ENCODE data around the gene FYTTD1.

DNA sequence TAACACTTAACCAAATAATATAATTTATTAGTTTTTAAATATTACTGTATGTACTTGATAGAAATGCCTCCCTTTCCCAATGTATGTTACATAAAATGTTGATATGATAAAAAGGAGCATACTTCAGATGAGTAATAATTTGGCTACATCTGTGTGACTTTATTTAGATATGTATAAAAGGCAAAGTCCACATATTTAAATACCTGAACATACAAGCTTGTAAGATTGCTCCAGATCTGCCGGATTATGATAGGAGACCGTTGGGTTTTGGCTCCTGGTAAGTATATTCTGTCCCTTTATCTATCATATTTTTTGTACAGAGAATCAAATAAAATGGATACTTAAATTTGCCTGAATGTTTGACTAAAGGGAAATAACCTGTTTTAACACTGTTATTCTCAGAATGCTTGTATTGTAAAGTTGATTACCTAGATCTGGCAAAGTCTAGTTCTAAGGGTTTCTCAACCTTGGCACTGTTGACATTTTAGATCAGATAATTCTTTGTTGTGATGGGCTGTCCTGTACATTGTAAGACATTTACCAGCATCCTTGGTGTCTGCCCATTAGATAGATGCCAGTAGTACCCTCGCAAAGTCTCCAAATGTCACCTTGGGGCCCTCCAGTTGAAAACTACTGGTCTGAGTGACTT lies 79.8 kb downstream of the FYTTD1 start:
- TF ChIP-seq, protein P1, sequence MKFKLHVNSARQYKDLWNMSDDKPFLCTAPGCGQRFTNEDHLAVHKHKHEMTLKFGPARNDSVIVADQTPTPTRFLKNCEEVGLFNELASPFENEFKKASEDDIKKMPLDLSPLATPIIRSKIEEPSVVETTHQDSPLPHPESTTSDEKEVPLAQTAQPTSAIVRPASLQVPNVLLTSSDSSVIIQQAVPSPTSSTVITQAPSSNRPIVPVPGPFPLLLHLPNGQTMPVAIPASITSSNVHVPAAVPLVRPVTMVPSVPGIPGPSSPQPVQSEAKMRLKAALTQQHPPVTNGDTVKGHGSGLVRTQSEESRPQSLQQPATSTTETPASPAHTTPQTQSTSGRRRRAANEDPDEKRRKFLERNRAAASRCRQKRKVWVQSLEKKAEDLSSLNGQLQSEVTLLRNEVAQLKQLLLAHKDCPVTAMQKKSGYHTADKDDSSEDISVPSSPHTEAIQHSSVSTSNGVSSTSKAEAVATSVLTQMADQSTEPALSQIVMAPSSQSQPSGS (CRISPR knock-in tag; IDR thresholded peaks at IDR 0.05; ENCODE audit: borderline replicate concordance, low read depth): no peak
- TF ChIP-seq, protein P2, sequence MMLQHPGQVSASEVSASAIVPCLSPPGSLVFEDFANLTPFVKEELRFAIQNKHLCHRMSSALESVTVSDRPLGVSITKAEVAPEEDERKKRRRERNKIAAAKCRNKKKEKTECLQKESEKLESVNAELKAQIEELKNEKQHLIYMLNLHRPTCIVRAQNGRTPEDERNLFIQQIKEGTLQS (CRISPR knock-in tag; conservative IDR thresholded peaks at IDR 0.05): no peak
- TF ChIP-seq, protein P3, sequence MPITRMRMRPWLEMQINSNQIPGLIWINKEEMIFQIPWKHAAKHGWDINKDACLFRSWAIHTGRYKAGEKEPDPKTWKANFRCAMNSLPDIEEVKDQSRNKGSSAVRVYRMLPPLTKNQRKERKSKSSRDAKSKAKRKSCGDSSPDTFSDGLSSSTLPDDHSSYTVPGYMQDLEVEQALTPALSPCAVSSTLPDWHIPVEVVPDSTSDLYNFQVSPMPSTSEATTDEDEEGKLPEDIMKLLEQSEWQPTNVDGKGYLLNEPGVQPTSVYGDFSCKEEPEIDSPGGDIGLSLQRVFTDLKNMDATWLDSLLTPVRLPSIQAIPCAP (CRISPR knock-in tag; IDR thresholded peaks at IDR 0.05): no peak
- TF ChIP-seq, protein P4, sequence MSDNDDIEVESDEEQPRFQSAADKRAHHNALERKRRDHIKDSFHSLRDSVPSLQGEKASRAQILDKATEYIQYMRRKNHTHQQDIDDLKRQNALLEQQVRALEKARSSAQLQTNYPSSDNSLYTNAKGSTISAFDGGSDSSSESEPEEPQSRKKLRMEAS (CRISPR knock-in tag; IDR thresholded peaks at IDR 0.05): no peak
- TF ChIP-seq, protein P5, sequence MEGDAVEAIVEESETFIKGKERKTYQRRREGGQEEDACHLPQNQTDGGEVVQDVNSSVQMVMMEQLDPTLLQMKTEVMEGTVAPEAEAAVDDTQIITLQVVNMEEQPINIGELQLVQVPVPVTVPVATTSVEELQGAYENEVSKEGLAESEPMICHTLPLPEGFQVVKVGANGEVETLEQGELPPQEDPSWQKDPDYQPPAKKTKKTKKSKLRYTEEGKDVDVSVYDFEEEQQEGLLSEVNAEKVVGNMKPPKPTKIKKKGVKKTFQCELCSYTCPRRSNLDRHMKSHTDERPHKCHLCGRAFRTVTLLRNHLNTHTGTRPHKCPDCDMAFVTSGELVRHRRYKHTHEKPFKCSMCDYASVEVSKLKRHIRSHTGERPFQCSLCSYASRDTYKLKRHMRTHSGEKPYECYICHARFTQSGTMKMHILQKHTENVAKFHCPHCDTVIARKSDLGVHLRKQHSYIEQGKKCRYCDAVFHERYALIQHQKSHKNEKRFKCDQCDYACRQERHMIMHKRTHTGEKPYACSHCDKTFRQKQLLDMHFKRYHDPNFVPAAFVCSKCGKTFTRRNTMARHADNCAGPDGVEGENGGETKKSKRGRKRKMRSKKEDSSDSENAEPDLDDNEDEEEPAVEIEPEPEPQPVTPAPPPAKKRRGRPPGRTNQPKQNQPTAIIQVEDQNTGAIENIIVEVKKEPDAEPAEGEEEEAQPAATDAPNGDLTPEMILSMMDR (IDR thresholded peaks at IDR 0.05): no peak
- TF ChIP-seq, protein P6, sequence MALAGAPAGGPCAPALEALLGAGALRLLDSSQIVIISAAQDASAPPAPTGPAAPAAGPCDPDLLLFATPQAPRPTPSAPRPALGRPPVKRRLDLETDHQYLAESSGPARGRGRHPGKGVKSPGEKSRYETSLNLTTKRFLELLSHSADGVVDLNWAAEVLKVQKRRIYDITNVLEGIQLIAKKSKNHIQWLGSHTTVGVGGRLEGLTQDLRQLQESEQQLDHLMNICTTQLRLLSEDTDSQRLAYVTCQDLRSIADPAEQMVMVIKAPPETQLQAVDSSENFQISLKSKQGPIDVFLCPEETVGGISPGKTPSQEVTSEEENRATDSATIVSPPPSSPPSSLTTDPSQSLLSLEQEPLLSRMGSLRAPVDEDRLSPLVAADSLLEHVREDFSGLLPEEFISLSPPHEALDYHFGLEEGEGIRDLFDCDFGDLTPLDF (CRISPR knock-in tag; IDR thresholded peaks at IDR 0.05): no peak
- no peak for TF ChIP-seq GABPB1 (CRISPR knock-in tag; IDR thresholded peaks at IDR 0.05)
- TF ChIP-seq ZNF423 (CRISPR knock-in tag; IDR thresholded peaks at IDR 0.05): no peak
- TF ChIP-seq, protein P7, sequence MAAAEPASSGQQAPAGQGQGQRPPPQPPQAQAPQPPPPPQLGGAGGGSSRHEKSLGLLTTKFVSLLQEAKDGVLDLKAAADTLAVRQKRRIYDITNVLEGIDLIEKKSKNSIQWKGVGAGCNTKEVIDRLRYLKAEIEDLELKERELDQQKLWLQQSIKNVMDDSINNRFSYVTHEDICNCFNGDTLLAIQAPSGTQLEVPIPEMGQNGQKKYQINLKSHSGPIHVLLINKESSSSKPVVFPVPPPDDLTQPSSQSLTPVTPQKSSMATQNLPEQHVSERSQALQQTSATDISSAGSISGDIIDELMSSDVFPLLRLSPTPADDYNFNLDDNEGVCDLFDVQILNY (CRISPR knock-in tag; IDR thresholded peaks at IDR 0.05): no peak
